HL-60/S4 treated with retinoic acid at 250 ng/mL for 4 days and 3 days (cell line): ENCODE results near the gene TAF1C.
"Not testable (repeated sequence)": the region's sequence is repeated elsewhere in the genome, so short reads cannot be mapped to it uniquely, and the experiment has no call there.

Source experiments
- in situ Hi-C: fragments of 300-500 bp; cut with MboI; formaldehyde crosslinking; loops from 2 replicates; pipeline ENCODE4 v1.7.0; 2022; ENCODE audit warnings: low sequenced_read_pairs

The TAF1C gene

DNA sequence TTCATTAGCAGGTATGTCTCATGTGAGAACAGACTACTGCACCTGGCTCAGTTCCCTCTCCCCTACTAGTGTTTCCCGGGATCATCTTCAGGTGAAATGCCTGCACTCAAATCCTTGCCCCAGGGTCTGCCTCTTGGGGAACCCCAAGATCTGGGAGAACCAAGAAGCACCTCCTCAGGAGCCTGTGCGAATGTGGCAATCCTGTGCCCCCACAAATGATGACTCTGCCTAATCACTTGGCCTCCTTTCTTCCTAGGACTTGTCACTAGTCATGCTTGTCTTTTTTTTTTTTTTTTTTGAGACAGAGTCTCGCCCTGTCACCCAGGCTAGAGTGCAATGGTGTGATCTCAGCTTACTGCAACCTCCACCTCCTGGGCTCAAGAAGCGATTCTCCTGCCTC is 25.8 kb upstream of the TAF1C start:
- in situ Hi-C loops, result no loop called here

DNA sequence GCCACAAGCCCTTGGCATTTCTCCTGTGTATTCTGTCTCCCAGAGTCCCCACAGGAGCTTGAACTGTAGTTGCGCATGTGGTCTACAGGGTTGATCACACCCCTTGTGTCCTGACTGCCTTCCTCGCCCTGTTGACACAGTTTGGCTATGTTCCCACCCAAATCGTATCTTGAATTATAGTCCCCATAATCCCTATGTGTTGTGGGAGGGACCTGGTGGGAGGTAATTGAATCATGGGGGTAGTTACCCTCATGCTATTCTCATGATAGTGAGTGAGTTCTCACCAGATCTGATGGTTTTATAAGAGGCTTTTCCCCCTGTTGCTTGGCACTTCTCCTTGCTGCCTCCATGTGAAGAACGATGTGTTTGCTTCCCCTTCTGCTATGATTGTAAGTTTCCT is 25.3 kb upstream of the TAF1C start:
- in situ Hi-C loops, result no loop called here

DNA sequence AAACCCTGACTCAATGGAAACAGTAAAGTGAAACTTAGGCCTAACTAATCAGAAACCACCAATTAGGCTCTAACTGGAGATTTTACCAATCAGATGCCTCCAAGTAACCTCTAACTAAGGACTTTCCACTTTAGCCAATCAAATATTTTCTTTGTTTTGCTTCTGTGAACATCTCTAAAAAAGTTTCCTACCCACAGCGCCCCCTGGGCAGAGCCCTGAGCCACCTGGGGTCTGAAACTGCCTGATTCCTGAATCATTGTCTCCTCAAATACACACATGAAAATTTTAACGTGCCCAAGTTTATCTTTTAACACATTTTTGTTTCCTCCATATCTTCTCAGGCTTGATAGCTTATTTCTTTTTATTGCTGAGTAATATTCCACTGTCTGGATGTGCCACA is 23.1 kb upstream of the TAF1C start:
- in situ Hi-C loops, result no loop called here

DNA sequence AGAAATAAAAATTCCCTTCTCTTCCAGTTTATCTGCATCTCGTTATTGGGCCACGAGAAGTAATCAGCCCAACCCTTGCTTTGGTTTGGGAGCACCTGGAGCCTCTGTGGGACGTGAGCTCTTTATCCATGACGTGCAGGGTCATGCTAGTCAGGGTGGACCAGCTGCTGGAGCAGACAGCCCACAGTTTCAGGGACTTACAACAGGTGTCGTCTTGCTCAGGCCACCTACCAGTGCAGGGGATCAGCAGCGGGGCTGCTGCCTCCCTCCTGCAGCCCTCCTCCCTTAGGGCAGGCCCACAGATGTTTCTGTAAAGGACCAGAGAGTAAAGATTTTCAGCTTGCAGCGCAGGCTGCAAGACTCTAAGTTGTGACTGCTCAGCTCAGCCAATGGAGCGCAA is 21.0 kb upstream of the TAF1C start:
- in situ Hi-C loops, result no loop called here

DNA sequence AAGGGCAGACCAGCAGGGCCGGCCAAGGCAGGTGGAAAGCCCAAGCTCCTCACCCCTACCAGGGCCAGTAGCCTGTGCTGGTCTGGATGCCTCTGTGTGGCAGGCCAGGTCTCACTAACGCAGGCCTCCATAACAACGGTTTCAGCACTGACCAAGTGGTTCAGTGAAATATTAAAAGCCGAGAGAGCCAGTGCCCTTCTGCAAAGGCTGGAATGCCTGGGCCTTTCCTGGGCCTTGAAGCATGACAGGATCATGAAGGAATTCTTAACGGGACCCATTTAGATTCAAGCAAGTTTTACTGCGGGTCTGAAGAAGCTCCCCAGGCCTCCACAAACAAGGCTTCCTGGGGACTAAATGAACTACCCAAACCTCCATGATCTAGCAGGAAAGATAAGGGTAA is 20.4 kb upstream of the TAF1C start:
- in situ Hi-C loops, result no loop called here

DNA sequence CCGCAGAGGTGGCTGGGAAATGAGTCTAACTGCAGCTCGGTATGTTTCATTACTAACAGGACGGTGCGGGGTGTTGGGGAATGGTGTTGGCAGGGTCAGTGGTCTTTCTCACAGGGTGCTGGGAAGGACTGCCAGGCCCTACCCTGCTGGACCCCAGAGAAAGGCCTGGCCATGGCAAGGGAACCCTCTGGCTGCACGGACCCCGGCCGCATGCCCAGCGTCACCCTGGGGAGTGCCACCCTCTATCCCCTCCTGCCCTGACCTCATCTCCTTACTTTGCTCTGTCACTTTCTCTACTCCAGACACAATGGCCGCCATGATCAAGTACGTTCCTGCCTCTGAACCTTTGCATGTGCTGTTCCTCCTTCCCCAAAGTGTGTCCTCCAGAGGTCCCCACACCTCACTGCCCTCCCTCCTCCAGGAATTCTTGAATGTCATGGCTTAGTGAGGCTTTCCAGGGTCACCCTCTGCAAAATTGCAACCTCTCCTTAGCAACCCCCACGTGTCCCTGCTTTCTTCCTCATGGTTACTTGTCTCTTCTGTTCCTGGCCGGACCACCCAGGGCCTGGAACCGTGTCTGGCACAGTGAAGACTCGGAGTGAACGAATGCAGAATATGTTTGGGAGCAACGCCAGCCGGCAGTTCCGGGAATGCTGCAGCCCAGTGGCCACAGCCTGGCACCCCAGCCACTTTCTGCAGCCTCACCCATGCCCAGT is 19.3 kb upstream of the TAF1C start:
- in situ Hi-C loops, result no loop called here

DNA sequence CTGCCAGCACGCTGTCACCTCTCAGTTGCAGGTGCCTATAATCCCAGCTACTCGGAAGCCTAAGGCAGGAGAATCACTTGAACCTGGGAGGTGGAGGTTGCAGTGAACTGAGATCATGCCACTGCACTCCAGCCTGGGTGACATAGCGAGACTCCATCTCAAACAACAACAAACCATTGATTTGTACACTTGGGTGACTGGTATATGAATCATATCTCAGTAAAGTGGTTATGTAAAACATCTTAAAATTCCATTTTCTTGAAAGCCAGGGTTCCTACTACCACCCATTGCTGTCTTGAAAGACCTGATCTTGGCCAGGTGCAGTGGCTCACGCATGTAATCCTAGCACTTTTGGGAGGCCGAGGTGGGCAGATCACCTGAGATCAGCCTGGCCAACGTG is 18.3 kb upstream of the TAF1C start:
- in situ Hi-C loops, result not testable (repeated sequence)

DNA sequence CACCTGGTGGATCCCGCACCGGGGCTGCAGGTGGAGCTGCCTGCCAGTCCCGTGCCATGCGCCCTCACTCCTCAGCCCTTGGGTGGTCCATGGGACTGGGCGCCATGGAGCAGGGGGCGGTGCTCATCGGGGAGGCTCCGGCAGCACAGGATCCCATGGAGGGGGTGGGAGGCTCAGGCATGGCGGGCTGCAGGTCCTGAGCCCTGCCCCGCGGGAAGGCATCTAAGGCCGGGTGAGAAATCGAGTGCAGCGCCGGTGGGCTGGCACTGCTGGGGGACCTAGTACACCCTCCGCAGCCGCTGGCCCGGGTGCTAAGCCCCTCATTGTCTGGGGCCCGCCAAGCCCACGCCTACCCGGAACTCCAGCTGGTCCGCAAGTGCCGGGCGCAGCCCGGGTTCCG is 17.7 kb upstream of the TAF1C start:
- in situ Hi-C loops, result not testable (repeated sequence)

DNA sequence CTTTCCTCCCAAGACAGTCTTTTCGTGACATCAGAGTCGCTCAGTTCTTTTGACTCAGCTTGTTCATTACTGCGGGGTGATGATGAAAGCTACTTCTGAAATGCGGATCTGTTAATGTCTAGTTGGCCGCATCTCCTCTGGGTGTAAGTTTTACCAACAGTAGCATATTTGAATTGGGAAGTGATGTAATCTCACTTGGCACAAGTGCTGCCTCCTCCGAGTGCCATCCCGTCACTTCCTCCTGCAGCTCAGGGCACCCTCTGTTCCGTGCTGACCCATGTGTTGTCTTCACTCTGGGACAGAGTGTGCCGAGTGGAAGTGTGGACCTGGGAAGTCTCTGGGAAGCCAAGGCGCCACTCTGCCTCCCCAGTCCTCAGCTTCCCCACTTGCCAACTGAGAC is 13.0 kb upstream of the TAF1C start:
- in situ Hi-C loops, result loop anchor here (25.0 kb wide), 1 partner anchor 238 kb away; the partner anchor contains the start of genes NECAB2 and OSGIN1

DNA sequence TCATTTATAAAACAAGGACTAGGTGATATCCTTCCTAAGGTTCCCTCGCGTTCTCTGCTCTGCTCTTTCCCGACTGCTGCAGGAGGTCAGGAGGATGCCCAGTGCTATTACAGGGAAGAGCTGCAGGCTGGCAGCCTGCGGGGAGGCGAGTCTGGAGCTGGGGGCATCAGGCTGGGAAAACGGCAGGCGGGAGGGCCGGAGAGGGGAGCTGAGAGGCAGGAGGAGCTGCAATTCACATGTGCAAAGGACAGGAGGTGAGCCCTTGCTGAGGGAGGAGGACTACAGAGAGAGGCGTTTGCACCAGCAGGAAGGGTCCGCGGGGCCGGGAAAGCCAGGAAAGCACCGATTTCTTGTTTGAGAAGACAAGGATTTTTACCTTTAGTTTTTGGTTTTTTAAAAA is 12.2 kb upstream of the TAF1C start:
- in situ Hi-C loops, result loop anchor here (25.0 kb wide), 1 partner anchor 237 kb away; the partner anchor contains the start of genes NECAB2 and OSGIN1

DNA sequence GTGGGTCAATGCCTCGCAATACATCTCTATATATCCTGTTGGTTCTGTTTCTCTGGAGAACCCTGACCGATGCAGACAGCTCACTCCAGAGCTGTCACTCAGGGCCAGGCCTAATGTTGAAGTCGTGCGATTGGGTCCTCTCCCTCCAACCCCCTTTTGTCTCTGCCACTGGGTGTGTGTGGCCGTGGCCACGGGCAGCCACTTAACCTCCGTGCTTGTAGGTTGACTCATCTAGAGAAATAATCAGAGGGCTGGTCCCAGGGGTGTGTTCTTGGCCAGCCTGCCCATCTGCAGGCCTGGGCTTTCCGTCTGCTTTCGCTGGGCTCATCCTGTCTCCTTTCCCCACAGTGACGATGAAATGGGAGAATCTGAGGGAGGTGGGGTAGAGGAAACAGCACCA is 11.5 kb upstream of the TAF1C start:
- in situ Hi-C loops, result loop anchor here (25.0 kb wide), 1 partner anchor 236 kb away; the partner anchor contains the start of genes NECAB2 and OSGIN1

DNA sequence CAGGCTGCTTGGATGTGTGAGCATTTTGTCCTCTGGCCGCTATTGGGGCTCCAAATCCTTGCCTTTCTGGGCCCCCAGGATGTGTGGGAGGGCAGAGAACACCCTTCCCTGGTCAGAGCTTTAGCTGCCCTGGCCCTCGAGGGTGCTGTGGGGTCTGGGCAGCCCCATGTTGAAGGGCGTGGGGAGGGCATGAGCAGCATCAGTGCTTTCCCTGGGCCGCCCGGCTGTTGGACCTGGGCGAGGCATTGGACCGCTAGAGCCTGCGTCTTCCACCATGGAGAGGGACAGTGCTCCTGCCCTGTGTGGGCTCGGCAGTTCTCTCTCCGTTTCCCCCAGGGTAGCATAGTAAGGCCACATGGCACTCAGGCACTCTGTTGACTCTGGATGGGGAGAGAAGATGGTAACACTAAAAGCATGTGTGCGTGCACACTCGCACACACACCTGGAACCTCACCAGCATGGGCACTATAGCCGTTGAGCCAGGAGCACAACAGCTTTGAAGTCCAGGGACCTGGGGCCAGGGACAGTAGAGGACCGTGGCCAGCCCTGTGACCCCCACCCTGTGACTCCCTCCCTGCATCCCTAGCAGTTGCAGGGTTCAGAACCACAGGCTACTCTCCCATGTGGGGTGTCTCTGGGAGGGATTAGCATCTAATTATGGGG is 10.7 kb upstream of the TAF1C start:
- in situ Hi-C loops, result loop anchor here (25.0 kb wide), 1 partner anchor 235 kb away; the partner anchor contains the start of genes NECAB2 and OSGIN1

DNA sequence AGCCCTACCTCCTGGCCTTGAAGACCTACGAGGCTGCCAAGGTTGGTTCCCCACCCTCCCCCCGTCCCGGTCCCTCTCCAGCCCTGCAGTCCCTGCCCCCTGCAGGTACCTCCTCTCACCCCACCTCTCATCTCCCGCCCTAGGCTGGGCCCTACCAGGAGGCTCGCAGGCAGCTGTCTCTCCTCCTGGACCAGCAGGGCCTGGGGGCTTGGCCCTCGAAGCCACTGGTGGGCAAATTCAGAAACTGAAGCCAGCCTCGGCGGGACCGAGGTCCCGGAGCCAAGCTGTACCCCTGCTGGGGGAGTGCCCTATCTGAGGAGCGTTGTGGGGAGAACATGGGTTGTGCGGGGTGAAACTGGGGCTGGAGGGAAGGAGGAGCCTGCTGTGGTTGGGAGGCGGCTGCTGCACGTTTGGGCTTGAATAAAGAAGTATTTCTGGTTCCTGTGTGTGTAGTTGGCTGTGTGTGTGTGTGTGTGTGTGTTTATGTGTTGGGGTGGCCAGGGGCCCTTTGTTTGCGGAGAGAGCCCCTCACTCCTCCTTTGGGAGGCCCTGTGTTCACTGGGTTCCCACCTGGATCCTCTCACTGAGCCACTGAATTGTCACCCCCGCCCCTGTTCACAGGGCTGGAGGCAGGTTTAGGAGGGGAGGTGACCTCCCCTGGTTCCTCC is 10.0 kb upstream of the TAF1C start:
- in situ Hi-C loops, result loop anchor here (25.0 kb wide), 1 partner anchor 235 kb away; the partner anchor contains the start of genes NECAB2 and OSGIN1

DNA sequence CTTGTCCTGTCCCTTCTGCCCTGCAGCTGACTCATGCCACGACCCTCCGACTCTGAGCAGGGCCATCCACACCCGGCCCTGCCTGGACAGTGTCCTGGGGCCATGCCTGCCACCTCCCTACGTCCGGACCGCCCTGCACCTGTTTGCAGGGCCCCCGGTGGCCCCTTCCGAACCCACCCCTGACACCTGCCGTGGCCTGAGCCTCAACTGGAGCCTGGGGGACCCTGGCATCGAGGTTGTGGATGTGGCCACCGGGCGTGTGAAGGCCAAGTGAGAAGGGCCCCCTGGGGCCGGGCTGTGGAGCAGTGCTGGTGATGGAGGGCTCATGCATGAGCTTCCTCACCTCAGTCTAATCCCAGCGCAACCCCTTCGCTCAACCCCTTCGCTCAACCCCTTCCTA is 9.2 kb upstream of the TAF1C start:
- in situ Hi-C loops, result loop anchor here (25.0 kb wide), 1 partner anchor 234 kb away; the partner anchor contains the start of genes NECAB2 and OSGIN1

DNA sequence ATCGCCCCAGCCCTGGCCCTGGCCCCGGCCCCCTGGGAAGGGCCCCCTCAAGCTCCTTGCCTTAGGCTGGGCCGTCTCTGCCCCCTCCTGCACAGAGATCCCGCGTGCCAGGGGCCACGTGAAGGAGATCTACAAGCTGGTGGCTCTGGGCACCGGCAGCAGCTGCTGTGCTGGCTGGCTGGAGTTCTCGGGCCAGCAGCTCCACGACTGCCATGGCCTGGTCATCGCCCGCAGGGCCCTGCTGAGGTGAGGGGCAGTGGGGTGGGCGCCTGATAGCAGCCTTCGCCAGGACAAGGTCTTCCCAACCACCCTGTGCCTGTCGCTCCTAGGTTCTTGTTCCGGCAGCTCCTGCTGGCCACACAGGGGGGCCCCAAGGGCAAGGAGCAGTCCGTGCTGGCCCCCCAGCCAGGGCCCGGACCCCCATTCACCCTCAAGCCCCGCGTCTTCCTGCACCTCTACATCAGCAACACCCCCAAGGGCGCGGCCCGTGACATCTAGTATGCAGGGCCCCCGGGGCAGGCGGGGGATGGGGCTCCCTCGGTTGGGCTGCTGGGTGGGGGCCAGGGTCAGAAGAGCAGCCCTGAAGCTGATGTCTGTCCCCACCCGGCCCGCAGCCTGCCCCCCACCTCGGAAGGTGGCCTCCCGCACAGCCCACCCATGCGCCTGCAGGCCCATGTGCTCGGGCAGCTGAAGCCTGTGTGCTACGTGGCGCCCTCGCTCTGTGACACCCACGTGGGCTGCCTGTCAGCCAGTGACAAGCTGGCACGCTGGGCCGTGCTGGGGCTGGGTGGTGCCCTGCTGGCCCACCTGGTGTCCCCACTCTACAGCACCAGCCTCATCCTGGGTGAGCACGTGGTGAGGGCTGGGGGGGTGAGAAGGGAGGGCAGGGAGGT is 8.6 kb upstream of the TAF1C start:
- in situ Hi-C loops, result loop anchor here (25.0 kb wide), 1 partner anchor 233 kb away; the partner anchor contains the start of genes NECAB2 and OSGIN1

DNA sequence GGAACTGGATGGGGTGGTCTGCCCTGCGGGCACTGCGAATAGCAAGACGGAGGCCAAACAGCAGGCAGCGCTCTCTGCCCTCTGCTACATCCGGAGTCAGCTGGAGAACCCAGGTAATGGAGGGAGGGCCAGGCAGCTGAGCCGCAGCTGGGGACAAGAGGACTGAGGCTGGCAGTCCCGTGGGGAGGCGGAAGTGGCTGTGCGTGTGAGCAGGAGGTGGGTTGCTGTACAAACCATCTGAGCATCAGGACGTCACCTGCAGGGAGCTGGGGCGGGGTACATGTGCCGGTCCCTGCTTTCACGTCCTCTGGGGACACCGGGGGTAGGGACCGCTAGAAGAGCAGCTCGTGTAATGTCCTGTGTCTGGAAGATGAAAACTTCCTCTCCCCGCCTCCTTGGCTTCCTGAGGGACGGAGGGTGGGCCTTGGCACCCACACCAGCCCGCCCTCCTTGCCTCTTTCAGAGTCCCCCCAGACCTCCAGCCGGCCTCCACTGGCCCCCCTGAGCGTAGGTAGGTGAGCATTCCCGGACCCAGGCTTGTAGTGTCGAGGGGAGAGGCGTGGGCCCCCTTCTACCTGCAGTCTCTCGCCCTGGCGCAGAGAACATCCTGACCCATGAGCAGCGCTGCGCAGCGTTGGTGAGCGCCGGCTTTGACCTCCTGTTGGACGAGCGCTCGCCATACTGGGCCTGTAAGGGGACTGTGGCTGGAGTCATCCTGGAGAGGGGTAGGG is 7.8 kb upstream of the TAF1C start:
- in situ Hi-C loops, result loop anchor here (25.0 kb wide), 1 partner anchor 232 kb away; the partner anchor contains the start of genes NECAB2 and OSGIN1

DNA sequence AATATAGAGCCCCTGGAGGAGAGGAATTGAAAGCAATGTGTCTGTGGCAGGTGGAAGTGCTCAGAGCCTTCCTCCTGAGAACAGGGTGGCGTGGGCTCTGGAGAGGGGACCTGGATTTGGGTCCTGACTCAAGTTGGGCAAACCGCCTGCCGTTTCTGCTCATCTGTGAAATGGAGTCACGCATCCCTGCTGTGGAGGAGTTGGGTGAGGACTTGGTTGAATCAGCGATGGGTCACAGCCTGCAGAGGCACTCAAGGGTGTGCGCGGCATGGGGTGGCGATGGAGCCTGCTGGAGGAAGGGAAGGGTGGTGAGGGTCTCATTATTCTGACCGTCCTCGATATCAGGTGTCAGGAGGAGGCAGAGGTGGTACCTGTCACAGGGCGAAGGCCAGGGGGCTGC is 7.2 kb upstream of the TAF1C start:
- in situ Hi-C loops, result loop anchor here (25.0 kb wide), 1 partner anchor 232 kb away; the partner anchor contains the start of genes NECAB2 and OSGIN1

DNA sequence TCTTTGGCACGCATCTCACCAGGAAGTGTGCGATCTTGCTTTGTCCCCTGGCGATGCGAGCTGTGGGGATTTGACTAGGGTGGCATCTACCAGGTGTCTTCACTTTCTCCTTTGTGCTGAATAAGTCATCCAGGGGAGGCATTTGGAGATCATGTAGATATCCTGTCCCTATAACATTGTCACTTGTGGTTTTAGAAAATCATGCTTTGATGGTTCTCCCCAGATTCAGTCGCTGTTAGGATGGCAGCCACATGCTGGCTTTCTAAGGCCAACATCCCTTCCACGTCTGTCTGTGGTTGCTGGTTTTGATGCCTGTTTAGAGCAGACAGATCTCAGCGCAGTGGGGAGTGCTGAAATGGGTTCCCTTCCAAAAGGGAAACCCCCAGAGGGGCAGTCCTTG is 6.6 kb upstream of the TAF1C start:
- in situ Hi-C loops, result loop anchor here (25.0 kb wide), 1 partner anchor 231 kb away; the partner anchor contains the start of genes NECAB2 and OSGIN1

DNA sequence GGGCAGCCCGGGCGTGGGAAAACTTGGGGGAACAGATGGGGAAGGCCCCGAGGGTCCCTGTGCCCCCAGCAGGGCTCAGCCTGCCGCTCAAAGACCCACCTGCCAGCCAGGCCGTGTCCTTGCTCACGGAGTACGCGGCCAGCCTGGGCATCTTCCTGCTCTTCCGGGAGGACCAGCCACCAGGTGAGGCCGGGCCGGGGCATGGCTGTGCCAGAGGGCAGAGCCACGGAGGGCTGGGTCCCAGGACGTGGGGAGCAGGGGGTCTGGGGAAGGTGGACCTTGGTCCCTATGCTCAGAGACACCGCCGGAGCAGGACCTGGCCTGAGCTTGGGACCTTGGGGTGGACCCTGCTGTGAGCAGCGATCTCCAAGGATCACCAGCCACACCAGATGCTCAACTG is 4.6 kb upstream of the TAF1C start:
- in situ Hi-C loops, result loop anchor here (25.0 kb wide), 1 partner anchor 229 kb away; the partner anchor contains the start of genes NECAB2 and OSGIN1
